HepG2 (cell line): ENCODE results near the gene LTB4R. TPM values are rescaled to one million over a fixed set of nuclear protein-coding genes. Genes with fewer than 3 reads are reported as not detected.

Experiments
- ARNT2 ChIP-seq: sonication (generic); formaldehyde crosslinking; IDR thresholded peaks from 2 replicates; pipeline ENCODE4 v1.8.0; 2022; ENCODE audit warnings: mild to moderate bottlenecking, low read depth, missing genetic modification reagents, moderate library complexity
- ELF1 ChIP-seq: sonication (generic); formaldehyde crosslinking; IDR thresholded peaks from 2 replicates; pipeline ENCODE4 v1.4.0; 2020; ENCODE audit warnings: missing genetic modification reagents
- KAT7 ChIP-seq: IDR thresholded peaks from 2 replicates; pipeline ENCODE4 v1.6.1; 2018; ENCODE audit warnings: borderline replicate concordance, missing compliant biosample characterization
- KDM2A ChIP-seq: sonication (generic); formaldehyde crosslinking; IDR thresholded peaks from 2 replicates; pipeline ENCODE4 v1.4.0; 2020; ENCODE audit warnings: low read depth, missing genetic modification reagents, borderline replicate concordance
- RFXANK ChIP-seq: IDR thresholded peaks from 2 replicates; pipeline ENCODE4 v1.6.1; 2016
- SIX1 ChIP-seq: sonication (generic); formaldehyde crosslinking; IDR thresholded peaks from 2 replicates; pipeline ENCODE4 v1.4.0; 2020; ENCODE audit warnings: missing genetic modification reagents, borderline replicate concordance
- ZNF17 ChIP-seq: sonication (generic); formaldehyde crosslinking; IDR thresholded peaks from 2 replicates; pipeline ENCODE4 v1.5.0; 2020; ENCODE audit warnings: mild to moderate bottlenecking, missing genetic modification reagents
- ZNF382 ChIP-seq: sonication (generic); formaldehyde crosslinking; IDR thresholded peaks from 2 replicates; pipeline ENCODE4 v1.5.0; 2020; ENCODE audit warnings: missing genetic modification reagents, mild to moderate bottlenecking, borderline replicate concordance
- ZNF75D ChIP-seq: sonication (generic); formaldehyde crosslinking; IDR thresholded peaks from 2 replicates; pipeline ENCODE4 v1.8.1; 2023; ENCODE audit warnings: missing genetic modification reagents, mild to moderate bottlenecking, borderline replicate concordance
- polyA plus RNA-seq, 8 experiments: library from polyadenylated mRNA; depleted of rRNA in 3 of 8; stranded (reverse) in 7 of 8; unstranded in 1 of 8; fragments of >200 nt; fragmentation: Illumina TruSeq in 4 of 8; extraction: Trizol in 4 of 8; gene quantifications; 2 replicates each; pipeline versions ENCODE4 v1.2.1 to v1.2.3, GENCODE V29; 2011 to 2016; ENCODE audit warnings: low read depth in 4 of 8, missing spikeins in 1 of 8, mixed read lengths in 1 of 8; ENCODE audit not compliant: insufficient read depth in 1 of 8
- total RNA-seq, 5 experiments: library from RNA; depleted of rRNA; stranded (reverse); fragments of >200 nt; fragmentation: Illumina TruSeq; extraction: Trizol; gene quantifications; 2 replicates each; pipeline ENCODE4 v1.2.3, GENCODE V29; 2016; ENCODE audit warnings: low read depth in 1 of 5
- TF ChIP-seq, protein P1 (sequence below): sonication (generic); formaldehyde crosslinking; IDR thresholded peaks from 2 replicates; pipeline ENCODE4 v1.8.1; 2023; ENCODE audit warnings: mild to moderate bottlenecking, missing genetic modification reagents
- TF ChIP-seq, protein P2 (sequence below): sonication (generic); formaldehyde crosslinking; IDR thresholded peaks from 2 replicates; pipeline ENCODE4 v1.5.0; 2020; ENCODE audit warnings: missing genetic modification reagents
- TF ChIP-seq, protein P3 (sequence below): sonication (generic); formaldehyde crosslinking; IDR thresholded peaks from 2 replicates; pipeline ENCODE4 v1.4.0; 2020; ENCODE audit warnings: missing genetic modification reagents
- TF ChIP-seq, protein P4 (sequence below): sonication (generic); formaldehyde crosslinking; IDR thresholded peaks from 2 replicates; pipeline ENCODE4 v1.5.0; 2020; ENCODE audit warnings: missing genetic modification reagents
- TF ChIP-seq, protein P5 (sequence below): sonication (generic); formaldehyde crosslinking; IDR thresholded peaks from 2 replicates; pipeline ENCODE4 v1.4.0; 2020; ENCODE audit warnings: mild to moderate bottlenecking, missing genetic modification reagents

The LTB4R gene
- total and polyA plus RNA-seq, 2 of the 13 experiments (the other 11 are each of a cell fraction or from before 2014, with no cell fraction given) = 3.2 to 8.2 TPM

DNA sequence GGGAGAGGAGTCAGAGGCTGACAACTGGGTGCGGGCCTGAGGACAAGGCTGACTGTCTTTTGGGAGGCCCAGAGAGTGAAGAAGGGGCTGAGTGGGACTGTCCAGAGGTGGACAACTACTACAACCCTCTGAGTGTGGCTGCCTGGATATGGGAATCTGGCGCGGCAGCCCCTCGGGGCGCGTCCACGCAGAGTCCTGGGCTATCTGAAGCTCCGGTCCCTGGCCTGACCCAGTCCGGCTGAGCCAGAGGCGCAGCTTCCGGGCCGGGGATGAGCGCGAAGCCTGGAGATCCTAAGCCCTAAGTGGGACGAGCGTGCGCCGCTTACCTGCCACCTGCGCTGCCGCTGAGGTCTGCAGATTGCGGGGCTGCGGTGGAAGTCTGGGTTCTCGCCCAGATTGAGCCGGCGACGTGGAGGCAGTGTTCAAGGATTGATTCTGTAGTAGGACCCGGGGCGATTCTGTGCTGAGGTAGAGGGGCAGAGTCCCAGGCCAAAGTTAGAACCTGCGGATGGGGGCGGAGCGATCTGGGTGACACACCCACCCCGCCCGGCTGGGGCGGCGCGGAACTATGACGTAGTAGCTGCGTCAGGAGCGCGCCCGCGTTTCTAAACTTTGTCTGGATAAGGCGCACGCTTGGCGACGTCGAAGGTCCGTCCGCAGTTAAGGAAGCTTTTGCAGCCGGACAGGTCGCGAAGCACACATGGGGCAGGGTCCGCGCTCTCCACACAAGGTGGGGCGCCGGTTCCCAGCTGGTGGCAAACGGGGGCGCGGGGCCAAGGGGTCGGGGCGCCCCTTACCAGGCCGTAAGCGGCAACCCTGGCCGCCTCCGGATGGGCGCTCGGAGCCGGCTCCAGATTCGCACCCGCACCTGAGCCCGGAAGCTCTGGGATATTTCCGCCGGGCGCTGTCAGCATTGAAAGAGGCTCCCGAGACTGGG is 11.8 kb upstream of the LTB4R start, which contains the start of the genes DHRS1 and NOP9 (continued):
- TF ChIP-seq ZNF75D (CRISPR knock-in tag) (no peak; the same call in 1 of the 2 replicates), SIX1 (CRISPR knock-in tag) (0 out of 2 replicates have a peak, but pooled peaks have one; percentile 47), ARNT2 (CRISPR knock-in tag) (peak; percentile 87), ZNF17 (CRISPR knock-in tag) (no peak), KDM2A (peak; percentile 99), ELF1 (CRISPR knock-in tag) (peak; percentile 88), KAT7 (peak; percentile 93), RFXANK (CRISPR knock-in tag) (0 out of 2 replicates have a peak, but pooled peaks have one; percentile 34), ZNF382 (CRISPR knock-in tag) (no peak)
- TF ChIP-seq, protein P1, sequence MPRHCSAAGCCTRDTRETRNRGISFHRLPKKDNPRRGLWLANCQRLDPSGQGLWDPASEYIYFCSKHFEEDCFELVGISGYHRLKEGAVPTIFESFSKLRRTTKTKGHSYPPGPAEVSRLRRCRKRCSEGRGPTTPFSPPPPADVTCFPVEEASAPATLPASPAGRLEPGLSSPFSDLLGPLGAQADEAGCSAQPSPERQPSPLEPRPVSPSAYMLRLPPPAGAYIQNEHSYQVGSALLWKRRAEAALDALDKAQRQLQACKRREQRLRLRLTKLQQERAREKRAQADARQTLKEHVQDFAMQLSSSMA (CRISPR knock-in tag) = peak; percentile 96
- TF ChIP-seq, protein P2, sequence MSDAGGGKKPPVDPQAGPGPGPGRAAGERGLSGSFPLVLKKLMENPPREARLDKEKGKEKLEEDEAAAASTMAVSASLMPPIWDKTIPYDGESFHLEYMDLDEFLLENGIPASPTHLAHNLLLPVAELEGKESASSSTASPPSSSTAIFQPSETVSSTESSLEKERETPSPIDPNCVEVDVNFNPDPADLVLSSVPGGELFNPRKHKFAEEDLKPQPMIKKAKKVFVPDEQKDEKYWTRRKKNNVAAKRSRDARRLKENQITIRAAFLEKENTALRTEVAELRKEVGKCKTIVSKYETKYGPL = peak; percentile 78; the same call in 1 of the 2 replicates
- TF ChIP-seq, protein P3, sequence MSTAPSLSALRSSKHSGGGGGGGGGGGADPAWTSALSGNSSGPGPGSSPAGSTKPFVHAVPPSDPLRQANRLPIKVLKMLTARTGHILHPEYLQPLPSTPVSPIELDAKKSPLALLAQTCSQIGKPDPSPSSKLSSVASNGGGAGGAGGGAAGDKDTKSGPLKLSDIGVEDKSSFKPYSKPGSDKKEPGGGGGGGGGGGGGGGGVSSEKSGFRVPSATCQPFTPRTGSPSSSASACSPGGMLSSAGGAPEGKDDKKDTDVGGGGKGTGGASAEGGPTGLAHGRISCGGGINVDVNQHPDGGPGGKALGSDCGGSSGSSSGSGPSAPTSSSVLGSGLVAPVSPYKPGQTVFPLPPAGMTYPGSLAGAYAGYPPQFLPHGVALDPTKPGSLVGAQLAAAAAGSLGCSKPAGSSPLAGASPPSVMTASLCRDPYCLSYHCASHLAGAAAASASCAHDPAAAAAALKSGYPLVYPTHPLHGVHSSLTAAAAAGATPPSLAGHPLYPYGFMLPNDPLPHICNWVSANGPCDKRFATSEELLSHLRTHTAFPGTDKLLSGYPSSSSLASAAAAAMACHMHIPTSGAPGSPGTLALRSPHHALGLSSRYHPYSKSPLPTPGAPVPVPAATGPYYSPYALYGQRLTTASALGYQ (CRISPR knock-in tag) = peak; percentile 95
- TF ChIP-seq, protein P4, sequence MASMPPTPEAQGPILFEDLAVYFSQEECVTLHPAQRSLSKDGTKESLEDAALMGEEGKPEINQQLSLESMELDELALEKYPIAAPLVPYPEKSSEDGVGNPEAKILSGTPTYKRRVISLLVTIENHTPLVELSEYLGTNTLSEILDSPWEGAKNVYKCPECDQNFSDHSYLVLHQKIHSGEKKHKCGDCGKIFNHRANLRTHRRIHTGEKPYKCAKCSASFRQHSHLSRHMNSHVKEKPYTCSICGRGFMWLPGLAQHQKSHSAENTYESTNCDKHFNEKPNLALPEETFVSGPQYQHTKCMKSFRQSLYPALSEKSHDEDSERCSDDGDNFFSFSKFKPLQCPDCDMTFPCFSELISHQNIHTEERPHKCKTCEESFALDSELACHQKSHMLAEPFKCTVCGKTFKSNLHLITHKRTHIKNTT = no peak; the same call in 1 of the 2 replicates
- TF ChIP-seq, protein P5, sequence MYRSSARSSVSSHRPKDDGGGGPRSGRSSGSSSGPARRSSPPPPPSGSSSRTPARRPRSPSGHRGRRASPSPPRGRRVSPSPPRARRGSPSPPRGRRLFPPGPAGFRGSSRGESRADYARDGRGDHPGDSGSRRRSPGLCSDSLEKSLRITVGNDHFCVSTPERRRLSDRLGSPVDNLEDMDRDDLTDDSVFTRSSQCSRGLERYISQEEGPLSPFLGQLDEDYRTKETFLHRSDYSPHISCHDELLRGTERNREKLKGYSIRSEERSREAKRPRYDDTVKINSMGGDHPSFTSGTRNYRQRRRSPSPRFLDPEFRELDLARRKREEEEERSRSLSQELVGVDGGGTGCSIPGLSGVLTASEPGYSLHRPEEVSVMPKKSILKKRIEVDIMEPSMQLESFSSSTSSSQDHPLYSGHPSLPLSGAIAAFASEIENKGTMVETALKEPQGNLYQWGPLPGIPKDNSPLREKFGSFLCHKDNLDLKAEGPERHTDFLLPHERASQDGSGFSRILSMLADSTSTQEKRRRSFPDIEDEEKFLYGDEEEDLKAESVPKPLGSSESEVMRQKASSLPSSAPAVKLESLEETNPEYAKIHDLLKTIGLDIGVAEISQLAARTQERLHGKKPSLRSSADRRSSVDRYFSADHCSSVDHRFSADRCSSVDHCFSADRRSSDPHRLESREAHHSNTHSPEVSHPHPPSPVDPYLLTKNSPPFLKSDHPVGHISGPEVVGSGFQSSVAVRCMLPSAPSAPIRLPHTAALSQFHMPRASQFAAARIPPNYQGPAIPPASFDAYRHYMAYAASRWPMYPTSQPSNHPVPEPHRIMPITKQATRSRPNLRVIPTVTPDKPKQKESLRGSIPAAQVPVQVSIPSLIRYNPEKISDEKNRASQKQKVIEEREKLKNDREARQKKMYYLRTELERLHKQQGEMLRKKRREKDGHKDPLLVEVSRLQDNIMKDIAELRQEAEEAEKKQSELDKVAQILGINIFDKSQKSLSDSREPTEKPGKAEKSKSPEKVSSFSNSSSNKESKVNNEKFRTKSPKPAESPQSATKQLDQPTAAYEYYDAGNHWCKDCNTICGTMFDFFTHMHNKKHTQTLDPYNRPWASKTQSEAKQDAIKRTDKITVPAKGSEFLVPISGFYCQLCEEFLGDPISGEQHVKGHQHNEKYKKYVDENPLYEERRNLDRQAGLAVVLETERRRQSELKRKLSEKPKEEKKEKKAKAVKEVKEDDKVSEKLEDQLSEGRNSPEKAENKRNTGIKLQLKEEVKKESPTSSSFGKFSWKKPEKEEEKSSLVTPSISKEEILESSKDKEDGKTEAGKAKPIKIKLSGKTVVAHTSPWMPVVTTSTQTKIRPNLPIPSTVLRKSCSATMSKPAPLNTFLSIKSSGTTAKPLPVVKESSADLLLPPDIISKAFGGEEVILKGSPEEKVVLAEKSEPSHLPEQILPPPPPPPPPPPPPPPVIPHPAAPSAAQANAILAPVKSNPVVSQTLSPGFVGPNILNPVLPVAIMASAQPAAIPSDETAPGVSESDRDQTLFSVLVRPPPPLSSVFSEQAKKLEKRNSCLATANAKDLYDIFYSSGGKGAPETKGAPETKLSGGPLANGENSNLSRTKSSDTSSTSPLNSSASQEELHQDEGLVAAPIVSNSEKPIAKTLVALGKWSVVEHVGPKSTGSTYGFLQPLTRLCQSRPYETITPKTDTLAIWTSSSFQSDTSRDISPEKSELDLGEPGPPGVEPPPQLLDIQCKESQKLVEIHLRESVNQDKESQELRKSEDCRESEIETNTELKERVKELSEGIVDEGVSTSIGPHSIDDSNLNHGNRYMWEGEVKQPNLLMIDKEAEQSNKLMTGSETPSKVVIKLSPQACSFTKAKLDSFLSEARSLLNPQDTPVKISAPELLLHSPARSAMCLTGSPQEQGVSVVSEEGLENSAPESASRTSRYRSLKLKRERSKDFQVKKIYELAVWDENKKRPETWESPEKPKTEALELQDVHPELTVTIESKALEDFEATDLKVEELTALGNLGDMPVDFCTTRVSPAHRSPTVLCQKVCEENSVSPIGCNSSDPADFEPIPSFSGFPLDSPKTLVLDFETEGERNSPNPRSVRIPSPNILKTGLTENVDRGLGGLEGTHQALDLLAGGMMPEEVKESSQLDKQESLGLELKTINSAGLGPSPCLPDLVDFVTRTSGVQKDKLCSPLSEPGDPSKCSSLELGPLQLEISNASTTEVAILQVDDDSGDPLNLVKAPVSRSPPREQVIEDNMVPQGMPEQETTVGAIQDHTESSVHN (CRISPR knock-in tag) = no peak; the same call in none of the 2 replicates
